ENCODE results near the gene PLCB1. TPM values are rescaled to one million over a fixed set of nuclear protein-coding genes. Genes with fewer than 3 reads are reported as not detected.

The PLCB1 gene
- total RNA-seq, 4 donors from 2014 or later, result 7.2 to 28.1 (median 9.6) TPM

- no peaks in the 10 kb centered on the region for H3K4me1 ChIP-seq
- no peaks in the 10 kb centered on the region for H3K27me3 ChIP-seq
- no peak for TF ChIP-seq CTCF (IDR thresholded peaks at IDR 0.05)
- no peak for TF ChIP-seq POLR2A (IDR thresholded peaks at IDR 0.05)
- H3K4me3 ChIP-seq, result no peak overlapping the region
- no peak overlapping the region for H3K27ac ChIP-seq
- no peaks in the 10 kb centered on the region for H3K9me3 ChIP-seq
- no peak for DNase-seq
- no peaks in the 10 kb centered on the region for H3K36me3 ChIP-seq
Observed at GRCh38 chr20:8326899-8327298, 194.8 kb downstream of the PLCB1 start.

GRCh38 chr20:8328189-8328588, 196.1 kb downstream of the PLCB1 start:
- Histone ChIP-seq H3K4me1 (no peaks in the 10 kb centered on the region), H3K36me3 (no peaks in the 10 kb centered on the region), H3K27me3 (no peaks in the 10 kb centered on the region), H3K27ac (no peak overlapping the region), H3K9me3 (no peaks in the 10 kb centered on the region), H3K4me3 (no peak overlapping the region)
- no peak for TF ChIP-seq POLR2A (IDR thresholded peaks at IDR 0.05)
- no peak for DNase-seq

DNA sequence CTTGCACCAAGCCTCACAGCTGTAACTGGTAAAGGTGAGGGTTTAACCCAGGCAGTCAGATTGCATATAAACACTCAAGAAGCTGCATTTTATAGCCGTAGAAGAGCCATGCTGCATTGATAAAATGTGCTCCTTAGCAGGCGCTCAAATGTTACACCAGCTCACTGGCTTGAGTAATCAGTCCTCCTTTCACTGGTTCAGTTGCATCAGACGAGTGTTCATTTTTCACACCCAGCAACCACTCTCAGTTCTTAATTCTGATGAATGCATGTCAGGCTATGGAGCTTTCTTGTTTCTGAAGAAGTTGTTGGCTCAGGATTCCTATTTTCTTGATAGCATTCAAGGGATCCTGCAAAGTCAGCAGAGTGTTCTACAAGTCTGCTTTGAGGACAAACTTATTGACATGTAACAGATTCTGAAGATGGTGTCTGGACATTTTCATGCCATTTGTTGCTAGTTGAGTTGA, 198.3 kb downstream of the PLCB1 start:
- no peaks in the 10 kb centered on the region for H3K4me1 ChIP-seq
- TF ChIP-seq CTCF (IDR thresholded peaks at IDR 0.05) (no peak), POLR2A (IDR thresholded peaks at IDR 0.05) (no peak)

DNA sequence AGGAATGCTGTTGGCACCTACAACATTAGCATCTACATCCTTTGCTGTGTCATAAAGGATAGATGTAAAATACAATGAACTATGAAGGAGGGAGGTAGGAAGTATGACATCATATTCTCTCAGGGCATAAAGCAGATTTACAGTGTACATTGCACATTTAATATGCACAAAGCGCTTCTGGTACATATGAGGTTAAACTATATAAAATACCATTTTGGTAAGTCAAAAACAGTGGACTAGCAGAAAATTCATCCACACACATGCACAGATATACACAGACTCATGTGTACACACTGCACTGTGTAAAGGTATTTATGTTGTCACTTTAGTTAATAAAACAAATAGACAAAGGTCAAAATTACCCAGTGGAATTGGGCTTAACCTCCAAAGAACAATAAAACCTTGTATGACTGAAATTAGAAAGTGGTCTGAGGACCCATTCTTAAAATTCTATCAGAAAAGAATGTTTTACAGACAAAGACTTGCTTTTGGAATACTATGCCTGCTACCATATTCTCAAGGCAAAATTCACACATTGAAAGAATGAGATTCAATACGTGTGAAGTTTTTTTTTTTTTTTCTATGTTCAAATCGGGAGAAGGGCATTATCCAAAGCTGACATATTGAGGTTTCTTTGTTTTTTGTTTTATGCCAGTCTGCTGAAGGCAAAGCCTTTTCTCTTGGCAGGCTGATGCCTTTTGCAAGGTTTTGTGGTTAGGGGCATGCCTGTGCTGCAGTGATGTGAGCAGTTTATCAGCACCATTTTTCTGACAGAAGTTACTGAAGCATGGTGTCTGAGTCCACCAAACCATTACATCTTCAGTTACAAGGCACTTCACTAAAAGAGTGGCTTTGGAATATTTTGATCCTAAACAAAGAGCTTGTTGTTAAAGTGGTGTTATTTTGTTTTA, 199.0 kb downstream of the PLCB1 start:
- Histone ChIP-seq H3K9me3 (no peaks in the 10 kb centered on the region), H3K27me3 (no peaks in the 10 kb centered on the region), H3K4me3 (no peak overlapping the region), H3K27ac (no peak overlapping the region), H3K4me1 (no peaks in the 10 kb centered on the region), H3K36me3 (no peaks in the 10 kb centered on the region)
- TF ChIP-seq POLR2A (IDR thresholded peaks at IDR 0.05) (no peak), CTCF (IDR thresholded peaks at IDR 0.05) (no peak)
- no peak for DNase-seq

More for the DNA sequence above, 198.3 kb downstream of the PLCB1 start:
- no peaks in the 10 kb centered on the region for H3K9me3 ChIP-seq
- H3K4me3 ChIP-seq, result no peak overlapping the region
- DNase-seq, result no peak
- no peaks in the 10 kb centered on the region for H3K27me3 ChIP-seq
- H3K36me3 ChIP-seq, result no peaks in the 10 kb centered on the region
- no peak overlapping the region for H3K27ac ChIP-seq

DNA sequence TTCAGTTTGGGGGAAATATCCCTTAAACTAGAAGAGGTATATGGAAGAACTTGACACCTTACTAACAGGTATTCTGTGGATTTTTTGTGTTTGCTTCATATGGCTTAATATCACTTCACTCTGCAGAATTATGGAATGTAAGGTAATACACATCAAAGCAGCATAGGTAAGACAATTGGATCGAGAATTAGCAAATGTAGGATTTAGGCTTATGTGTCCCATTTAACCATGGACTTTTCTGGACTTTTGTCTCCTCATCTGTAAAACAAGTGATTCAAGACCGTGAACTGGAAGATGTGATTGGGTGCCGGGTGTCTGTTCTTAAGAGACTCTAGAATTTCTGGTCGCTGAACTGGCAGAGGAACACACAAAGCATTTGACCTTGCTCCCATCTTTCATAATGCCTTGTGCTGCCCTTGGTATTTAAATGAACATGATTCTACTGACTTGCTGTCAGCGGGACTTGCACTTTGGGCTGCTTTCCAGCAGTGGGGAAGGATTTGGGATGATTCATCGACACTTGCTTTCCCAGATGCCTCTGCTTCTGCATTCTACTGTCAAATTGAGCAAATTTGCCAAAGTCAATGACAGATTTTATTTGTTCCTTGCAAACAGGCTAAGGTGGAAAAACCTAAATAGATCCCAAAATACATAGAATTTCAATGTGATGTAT, 199.8 kb downstream of the PLCB1 start:
- Histone ChIP-seq H3K4me3 (no peak overlapping the region), H3K36me3 (no peaks in the 10 kb centered on the region), H3K27ac (no peak overlapping the region), H3K27me3 (no peaks in the 10 kb centered on the region), H3K9me3 (no peaks in the 10 kb centered on the region), H3K4me1 (no peaks in the 10 kb centered on the region)
- no peak for DNase-seq
- no peak for TF ChIP-seq CTCF (IDR thresholded peaks at IDR 0.05)

DNA sequence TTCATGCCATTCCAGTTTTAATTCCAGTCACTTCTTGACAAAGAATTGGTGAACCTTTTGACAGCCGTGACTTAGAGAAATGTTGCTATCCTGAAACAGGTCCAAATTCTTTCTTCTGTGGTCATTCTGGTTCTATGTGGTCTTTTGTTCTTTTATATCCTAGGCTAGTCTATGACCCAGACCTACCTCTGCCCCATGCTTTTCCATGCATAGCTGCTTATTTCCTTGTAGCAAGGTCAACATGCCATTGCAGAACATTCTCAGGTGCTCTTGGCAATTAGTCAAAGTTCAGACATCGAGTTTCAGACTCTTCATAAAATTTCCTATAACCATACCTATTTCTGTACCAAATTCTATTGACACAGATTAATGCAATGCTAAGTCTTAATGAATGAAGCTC, 202.6 kb downstream of the PLCB1 start:
- TF ChIP-seq CTCF (IDR thresholded peaks at IDR 0.05), result no peak
- no peak for TF ChIP-seq POLR2A (IDR thresholded peaks at IDR 0.05)
- H3K4me1 ChIP-seq, result no peaks in the 10 kb centered on the region
- H3K27ac ChIP-seq, result no peak overlapping the region
- H3K36me3 ChIP-seq, result no peaks in the 10 kb centered on the region
- DNase-seq, result no peak
- H3K4me3 ChIP-seq, result no peak overlapping the region
- no peaks in the 10 kb centered on the region for H3K27me3 ChIP-seq
- H3K9me3 ChIP-seq, result no peaks in the 10 kb centered on the region

Data from Peyer's patch (tissue), 4 donors.